Measurements from ENCODE around the gene DLD.

- TF ChIP-seq CTCF (IDR thresholded peaks at IDR 0.05) (no peak), POLR2A (IDR thresholded peaks at IDR 0.05) (no peak), POLR2AphosphoS5 (IDR thresholded peaks at IDR 0.05) (no peak)
Observed at GRCh38 chr7:107932805-107933204, 41.8 kb downstream of the DLD start.
